ENCODE data around the gene TLE4.

- TF ChIP-seq GATA2 (IDR thresholded peaks at IDR 0.05; ENCODE audit: low read depth, low read length), result peak; percentile 45; the same call in 1 of the 2 replicates
- no peak for TF ChIP-seq GATA3 (IDR thresholded peaks at IDR 0.05; ENCODE audit: low read depth, low read length)
Measured at GRCh38 chr9:79664375-79664831, 92.6 kb downstream of the TLE4 start.

Data from SH-SY5Y (cell line).